ENCODE results near the gene GAS2.
"Not testable (repeated sequence)": the region's sequence is repeated elsewhere in the genome, so short reads cannot be mapped to it uniquely, and the experiment has no call there.

Gene GAS2

DNA sequence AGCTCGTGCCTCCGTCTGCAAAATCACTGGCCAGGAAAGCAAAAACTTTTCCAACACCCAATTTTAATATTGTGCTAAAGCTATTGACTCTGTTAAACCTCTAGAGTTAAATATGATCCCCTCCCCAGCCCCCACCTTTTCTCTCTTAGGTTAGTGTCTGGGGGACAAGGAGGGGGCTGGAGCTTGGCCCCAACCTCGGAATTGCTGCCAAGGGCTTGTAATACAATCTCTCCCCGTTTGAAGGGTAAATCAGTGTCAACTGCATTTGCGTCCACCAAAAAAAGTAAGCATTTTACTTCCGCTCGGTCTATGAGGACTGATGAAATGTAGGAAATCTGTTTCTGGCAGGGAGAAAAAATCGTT lies at the start of gene GAS2:
TSS of gene GAS2 (plus strand) at position 287 of the 363 bp plus-strand sequence. CDS start 8,259 bp downstream, outside the sequence.
- DNase-seq: no peak

DNA sequence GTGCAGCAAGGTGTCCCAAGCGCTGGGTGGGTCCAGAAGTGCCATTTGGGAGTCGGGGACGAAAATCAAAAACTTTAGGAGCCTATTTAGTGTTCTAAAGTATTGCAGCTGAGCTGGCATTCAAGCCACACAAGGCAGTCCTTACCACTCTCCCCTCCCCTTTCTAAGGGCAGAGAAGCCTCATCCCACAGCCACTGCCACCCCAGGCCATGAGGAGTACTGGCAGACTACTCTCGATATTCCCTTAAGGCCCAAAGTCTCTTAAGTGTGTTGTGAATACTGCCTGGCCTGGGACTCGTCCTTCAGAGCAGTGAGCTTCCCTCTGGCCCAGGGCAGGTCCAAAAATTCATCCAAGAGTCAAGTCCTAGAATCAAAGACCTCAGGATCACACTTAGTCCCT lies 48.5 kb upstream of the GAS2 start:
- DNase-seq: no peak

DNA sequence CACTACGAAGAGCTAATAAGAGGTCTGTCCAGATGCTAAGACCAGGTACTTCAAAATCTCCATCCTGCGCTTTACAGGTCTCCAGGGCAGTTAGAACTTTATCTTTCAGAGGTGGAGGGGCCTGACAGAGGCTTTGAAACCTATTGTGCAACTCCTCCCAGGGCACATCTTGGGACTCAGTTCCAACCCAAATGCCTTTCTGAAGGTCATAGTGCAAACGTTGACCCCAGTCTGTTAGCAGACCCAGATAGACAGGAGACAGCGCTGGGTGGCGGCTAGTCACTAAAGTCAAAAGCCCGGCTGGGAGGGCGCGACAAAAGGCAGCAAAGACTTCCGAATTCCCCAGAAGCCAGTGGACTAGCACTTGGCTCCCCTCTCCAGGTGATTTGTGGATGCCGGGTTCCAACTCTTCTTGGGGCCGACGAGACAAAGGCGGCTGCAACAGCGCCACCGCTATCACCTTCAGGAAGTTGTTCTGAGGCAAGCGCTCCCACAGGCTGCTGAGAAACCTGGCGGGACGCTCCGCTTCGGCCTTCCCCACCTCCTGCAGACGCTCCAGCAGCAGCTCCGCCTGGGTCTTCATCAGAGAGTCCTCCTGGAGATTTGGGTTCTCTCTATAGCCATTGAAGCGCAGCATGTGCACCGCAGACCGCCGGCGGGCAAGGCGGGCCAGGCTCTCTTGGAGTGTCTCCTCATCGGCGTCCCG lies 41.5 kb upstream of the GAS2 start:
- DNase-seq: peak; percentile 92

DNA sequence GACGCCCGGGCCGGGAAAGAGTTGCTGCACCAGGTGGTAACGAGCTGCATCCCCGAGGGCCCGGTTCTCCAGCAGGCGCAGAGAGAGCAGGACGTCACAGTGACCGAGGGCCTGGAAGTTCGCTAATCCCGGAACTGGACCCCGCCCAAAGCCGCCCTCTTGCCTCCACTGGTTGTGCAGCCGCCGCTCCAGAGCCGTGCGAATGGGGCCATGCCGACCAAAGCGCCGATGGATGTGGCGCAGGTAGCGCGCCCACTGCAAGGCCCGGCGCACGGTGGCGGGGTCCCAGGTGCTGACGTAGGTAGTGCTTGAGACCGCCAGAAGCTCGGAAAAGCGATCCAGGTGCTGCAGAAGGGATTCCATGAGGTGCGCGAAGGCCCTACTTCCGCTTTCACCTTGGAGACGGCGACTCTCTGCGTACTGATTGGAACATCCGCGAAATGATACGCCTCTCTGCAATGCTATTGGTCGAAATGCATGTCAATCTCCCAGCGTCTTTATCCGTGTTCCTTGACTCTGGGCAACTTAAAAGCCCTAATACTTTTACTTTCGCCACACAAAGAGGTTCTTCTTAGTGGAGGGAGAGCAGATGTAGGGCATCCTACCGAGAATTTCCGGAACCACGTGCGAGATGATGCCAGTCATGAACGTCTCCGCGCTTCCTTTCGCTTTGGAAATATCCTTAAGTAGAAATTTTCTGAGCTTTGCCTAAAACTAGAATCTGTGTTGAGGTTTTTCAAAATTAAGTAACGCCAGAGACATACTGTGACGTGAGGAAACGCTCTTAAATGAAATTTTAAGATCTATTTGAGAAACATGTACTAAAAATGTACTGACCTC lies 40.7 kb upstream of the GAS2 start, which contains the start of gene FANCF:
TSS of gene FANCF (minus strand) at position 376 of the 840 bp plus-strand sequence. CDS start at position 363, 13 bp downstream.
- DNase-seq: peak; percentile 99

DNA sequence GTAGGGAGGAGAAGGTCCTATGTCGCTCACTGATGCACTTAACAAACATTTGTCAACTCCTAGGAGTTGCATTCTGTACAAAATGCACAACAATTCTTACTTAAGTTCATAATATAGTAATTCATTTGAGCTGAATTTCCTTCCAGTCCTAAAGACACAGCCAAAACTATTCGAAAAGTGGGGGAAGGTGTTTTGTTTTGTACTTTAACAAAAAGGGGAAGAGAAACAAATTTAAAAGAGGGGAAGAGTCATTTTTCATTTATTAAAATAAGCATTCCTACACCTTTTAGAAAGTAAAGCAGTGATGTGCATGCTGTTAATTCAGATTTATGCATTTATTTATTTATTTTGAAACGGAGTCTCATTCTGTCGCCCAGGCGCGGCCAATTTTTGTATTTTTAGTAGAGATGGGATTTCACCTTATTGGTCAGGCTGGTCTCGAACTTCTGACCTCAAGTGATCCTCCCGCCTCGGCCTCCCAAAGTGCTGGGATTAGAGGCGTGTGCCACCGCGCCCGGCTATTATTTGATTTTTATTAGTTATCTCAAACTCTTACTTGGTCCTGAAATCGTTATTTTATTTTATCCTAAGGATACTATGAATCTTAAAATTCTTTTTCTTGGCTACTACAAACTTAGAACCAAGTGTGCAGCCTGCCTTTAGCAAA lies 39.7 kb upstream of the GAS2 start:
- peak; percentile 46 for DNase-seq

DNA sequence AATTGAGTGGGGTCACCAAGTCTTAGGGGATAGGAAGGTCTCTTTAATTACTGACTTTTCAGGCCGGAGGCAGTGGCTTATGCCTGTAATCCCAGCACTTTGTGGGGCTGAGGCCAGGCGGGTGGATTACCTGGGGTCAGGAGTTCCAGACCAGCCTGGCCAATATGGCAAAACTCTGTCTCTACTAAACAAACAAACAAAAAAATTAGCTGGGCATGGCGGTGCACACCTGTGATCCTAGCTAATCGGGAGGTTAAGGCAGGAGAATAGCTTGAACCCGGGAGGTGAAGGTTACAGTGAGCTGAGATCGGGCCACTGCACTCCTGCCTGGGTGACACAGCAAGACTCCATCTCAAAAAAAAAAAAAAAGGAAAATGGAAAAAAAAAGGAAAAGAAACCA lies 39.0 kb upstream of the GAS2 start:
- DNase-seq: no peak

DNA sequence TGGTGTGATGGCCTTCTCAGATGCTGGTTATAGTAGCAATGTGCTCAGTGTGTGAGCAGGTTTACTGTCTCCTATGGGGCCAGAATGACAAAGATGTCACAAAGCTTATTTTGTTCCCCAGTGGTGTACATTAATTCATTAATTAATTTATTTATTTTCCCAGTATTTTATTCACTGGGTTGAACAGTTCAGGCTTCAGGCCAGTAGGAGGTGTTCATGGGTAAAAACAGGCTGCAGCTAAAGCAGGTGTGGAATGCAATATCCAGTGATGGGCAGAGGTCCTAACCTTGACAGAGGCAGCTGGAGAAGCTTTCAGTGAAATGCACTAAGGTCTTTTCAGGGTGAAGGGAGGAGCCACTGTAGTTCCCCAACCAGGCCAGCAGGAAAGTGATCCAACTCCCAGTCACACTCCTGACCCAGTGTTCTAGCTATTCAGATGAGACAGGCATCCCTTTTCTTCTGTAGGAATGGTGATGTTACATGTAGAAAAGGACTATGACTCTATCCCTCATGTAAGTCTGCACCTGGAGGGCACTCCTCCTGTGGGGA lies 33.0 kb upstream of the GAS2 start:
- DNase-seq: peak; percentile 28

DNA sequence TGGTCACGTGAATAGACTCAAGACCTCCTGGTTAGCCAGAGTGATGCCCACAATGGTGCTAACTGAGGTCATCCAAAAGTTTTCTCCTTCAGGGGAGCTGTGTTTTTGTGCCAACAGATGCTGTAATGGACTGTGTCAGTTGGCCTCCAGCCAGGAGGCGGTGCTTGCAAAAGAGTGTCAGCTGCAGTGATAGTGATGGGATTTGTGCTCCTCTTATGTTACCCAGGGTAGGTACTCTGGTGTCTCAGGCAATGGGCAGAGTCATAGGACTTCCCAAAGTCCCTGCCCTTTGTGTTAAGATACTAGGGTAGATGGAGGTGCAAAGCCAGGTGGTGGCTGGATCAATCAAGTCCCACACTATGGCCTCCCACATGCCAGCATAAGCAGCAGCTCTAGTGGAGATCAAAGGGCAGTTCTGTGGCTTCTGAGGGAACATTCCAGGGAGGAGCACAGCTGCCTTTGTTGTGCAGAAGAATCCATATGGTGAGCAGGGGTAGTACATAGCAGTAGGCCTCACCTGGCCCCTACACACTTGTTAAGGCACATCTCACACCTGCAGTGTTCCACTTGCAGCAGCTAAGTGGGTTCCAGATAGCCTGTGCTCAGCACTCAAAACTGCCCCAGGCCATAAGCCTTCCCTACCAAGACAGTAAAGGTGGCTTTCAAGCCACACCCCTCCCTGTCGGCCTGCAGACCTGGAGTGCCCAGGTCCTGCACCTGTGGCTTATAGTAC lies 31.3 kb upstream of the GAS2 start:
- peak; percentile 85 for DNase-seq

DNA sequence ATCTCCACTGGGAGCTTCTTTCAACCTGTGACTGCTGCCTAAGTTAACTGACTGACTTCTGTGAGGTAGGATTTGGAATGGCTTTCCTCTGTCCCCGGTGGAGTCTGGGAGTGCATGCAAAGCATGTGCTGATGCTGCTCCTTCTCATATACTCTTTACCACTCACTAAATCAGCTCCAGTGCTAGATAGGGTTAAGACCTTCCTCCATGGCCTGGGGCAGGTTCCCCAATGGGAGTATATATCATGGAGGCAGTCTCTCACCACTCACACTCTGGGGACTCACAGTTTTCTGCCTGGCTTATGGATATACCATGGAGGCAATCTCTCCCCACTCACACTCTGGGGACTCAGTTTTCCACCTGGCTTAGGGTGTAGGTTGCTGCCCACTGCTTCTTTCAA lies 30.7 kb upstream of the GAS2 start:
- no peak for DNase-seq

DNA sequence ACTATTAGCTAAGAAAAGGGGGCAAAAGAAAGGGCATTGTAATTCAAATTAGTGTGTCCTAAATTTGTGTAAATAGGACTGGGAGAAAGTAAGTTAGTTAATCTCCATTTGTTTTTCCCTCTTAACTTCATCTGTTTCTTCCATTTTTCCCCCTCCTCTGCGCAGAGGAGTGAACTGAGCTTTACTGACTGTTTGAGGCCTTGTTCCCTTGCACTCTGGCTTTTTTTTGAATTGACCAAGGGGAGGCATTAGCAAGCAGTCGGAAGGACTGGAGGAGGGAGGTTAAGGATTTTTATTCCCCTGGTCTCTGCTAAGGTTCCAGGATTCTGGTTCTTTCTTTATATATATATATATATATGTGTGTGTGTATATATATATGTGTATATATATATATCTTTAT lies 25.5 kb upstream of the GAS2 start:
- no peak for DNase-seq

DNA sequence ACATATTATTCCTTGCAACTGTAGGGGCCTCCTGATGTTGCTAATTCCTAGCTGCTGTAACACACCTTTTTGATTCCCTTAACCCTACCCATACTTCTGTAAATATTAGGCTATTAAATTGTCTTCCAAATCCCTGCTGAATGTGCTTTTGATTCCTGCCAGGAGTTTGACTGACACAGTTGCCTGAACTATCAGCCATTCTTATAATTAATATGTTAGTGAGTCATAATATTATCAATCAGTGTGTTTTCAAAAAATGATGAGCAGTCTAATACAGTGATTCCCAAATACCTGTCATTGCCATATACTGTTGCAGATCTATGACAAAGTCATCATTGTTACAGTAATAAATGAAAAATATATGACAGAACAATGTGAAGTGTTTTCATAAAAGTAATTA lies 24.9 kb upstream of the GAS2 start:
- no peak for DNase-seq

DNA sequence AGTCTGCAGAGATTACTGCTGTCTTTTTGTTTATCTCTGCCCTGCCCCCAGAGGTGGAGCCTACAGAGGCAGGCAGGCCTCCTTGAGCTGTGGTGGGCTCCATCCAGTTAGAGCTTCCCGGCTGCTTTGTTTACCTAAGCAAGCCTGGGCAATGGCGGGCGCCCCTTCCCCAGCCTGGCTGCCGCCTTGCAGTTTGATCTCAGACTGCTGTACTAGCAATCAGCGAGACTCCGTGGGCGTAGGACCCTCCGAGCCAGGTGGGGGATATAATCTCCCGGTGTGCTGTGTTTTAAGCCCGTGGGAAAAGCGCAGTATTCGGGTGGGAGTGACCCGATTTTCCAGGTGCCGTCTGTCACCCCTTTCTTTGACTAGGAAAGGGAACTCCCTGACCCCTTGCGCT lies 14.1 kb upstream of the GAS2 start:
- DNase-seq: not testable (repeated sequence)

DNA sequence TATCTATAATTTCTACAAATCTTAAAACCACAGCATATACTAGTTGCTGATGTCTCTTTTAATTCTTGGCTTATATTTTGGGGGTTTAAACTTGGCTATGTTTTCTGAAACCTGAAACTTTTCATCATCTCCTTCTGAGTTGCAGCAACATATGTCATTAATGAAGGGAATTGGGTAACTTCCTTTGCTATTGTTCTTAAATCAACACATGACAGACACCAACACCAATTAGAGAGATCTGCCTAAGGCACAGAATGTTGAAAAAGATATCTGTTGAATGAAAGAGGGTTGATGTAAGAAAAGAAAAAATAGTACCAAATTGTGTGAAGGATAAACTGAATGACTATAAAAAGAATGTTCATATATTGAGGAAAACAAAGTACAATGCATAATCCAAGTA lies 10.3 kb upstream of the GAS2 start:
- no peak for DNase-seq

DNA sequence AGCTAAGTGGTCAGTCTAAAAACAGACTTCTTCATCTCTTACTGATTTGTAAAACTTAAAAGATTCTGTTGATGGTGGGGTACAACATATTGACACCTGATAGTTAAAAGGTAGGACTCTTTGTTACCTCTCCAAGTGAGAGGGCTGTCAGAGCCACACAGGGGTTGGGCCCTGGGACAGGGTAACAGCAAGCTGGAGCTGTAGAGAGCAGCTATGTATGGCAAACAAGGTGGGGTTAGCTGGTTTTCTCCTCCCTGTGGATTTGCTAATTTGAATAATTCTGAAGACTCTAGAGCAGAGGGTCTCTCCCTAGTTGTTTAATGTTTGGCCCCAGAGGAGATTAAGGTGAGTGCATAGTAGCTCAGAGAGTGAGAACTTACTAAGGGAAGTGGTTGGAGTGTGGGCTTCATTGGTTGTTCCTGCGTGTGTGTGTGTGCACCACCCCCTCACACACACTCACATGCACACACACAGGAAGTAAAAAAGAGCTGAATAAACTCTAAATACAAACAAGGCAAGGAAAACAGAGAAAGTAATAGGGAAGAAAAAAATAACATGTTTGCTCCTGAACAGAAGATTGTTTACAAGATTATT lies 9.2 kb upstream of the GAS2 start:
- DNase-seq: peak; percentile 54

DNA sequence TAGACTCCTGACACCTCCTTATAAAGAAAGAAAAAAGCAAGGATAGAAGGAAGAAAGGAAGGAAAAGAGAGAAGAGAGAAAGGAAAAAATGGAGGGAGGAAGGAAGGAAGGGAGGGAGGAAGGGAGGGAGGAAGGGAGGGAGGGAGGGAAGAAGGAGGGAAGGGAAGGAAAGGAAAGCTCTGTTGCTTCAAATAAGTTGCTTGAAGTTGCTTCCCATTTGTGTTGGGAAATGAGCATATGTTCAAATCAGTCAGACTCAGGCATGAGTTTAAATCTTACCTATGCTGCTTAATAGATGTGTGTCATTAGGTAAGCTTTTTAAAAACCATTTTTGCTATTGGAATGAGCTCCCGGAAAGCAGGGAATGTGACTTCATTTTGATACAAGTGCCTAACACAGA lies 6.6 kb upstream of the GAS2 start:
- no peak for DNase-seq

DNA sequence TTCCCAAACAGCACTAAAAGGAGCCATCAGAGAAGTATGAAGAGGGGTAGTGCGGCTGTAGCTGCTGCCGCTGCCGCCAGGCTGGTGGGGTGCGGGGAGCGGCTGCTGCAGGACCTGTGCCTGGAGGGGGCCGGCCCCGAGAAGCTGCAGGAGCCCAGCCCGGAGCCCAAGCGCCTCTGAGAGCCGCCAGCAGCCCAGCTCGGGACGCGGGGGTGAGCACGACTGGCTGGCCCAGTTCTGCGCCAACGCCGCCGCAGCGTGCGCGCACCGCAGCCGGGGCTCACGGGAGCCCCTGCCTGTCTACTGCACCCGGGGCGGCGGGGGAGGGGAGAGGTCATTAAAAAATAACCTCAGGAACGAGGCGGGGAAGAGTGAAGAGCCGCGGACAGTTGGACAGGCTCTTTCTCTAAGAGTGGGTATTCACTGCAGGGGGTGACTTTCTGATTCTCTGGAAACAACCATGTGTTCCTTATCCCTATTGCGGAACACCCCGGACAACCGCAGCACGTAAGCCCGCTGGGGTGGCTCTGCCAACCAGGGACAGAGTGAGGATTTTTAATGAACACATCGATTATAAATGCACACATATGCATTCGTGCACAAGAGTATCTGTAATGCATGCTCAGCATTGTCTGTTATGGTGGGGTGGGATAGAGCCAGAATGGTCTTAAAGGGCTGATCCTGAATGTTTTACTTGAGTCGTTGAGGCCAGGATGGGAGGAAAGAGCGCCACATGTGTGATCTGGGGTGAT lies 453 bp downstream of the GAS2 start:
- peak; percentile 79 for DNase-seq

DNA sequence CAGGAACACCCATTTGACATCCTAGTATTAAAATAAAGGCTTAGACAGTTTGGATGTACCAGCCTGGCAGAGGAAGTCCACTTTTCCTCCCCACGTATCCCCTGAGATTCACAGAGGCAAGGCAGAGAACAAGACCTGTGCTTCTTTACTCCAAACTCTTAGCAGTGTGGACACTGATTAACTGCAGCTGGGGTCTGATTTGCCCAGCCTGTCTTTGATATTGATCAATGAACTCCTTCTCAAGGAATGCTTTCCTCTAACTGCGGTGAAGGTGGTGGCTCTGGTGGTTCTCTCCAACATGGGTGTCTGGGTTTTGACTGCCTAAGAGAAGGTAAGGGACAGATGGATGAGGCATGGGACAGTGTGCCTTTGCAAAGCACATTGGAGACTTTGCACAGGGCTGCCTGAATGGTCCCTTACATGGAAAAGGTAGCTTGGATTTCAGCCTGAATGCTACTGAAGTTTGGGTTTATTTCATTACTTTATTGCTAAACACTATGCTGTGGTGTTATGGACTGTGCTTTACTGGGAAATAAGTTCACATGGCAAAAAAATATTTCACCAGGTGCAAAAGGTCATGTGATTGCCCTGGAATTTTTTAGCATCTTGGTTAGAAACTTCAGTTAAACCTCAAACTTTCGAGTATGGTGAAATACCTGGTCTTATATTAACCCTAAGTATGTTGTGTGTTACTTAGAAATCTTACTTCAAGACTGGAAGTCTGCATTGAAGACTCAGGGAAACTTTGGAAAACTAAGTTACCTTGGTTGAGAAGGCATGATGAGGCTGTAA lies 1.8 kb downstream of the GAS2 start:
- peak; percentile 10 for DNase-seq

DNA sequence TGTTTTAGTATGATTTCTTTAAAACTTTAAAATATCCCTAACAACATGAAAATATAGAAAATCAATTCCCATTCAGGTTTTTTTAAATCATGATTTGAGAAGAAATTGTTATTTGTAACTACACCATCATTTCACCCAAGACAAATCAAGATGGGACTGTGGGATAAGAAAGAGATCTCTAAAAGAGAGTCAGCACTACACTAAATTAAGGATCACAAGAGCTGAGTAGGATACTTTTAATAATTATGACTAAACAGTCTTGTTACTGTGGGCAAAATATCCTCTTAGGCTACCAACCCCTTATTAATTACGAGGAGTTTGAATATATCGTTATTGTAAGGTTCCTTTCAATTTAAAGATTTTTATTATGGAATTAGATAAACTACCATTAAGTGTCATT lies 3.0 kb downstream of the GAS2 start:
- DNase-seq: no peak

DNA sequence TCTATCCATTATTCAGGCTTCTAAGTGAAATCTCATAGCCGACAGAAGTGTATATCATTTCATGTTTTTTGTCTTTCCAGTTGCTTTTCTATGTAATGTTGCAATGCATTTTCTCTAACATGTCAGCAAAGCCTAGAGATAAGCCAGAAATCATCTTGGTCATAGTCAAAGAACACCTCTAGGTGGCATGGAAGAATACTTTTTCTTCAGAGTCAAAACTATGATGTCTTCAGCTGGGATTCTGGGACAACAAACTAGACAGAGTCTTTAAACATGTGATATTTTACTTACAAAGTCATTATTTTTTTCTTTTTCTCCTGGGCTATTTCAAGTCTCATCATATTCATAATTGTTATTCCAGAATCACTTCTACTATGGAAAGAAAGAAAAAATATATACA lies 4.4 kb downstream of the GAS2 start:
- peak; percentile 71 for DNase-seq

DNA sequence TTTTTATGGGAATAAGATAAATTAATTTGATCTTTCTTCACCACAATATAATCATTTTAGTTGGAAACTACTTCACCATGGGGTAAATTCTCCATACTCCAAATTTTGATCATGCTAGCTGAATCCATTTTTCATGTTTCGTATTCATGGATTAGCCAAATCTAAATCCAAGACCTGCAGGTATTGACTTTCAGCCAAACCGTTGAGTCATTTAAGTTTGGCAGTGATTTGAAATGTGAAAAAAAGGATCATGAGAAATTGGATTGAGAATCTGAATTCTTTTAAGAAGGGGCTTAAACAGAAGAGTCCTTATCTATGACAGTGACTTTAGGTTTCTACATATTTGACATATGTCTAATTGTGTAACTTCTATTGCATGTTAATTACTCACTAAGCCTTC lies 5.3 kb downstream of the GAS2 start:
- peak; percentile 3 for DNase-seq
